ENCODE measurements around the gene KIAA0586.
A peak's percentile ranks its signal among the peaks of the same experiment; 100 is the strongest.
"Not testable (repeated sequence)": the region's sequence is repeated elsewhere in the genome, so short reads cannot be mapped to it uniquely, and the experiment has no call there.

KIAA0586 gene

GRCh38 chr14:58427281-58428117 is at the start of gene KIAA0586, which contains the start of gene TIMM9:
TSS of gene KIAA0586 (plus strand) at chr14:58427719. CDS start at chr14:58428265, 546 bp downstream.
TSS of gene TIMM9 (minus strand) at chr14:58427531. CDS start at chr14:58411945, 15,586 bp downstream.
- DNase-seq, result peak; percentile 90

DNA sequence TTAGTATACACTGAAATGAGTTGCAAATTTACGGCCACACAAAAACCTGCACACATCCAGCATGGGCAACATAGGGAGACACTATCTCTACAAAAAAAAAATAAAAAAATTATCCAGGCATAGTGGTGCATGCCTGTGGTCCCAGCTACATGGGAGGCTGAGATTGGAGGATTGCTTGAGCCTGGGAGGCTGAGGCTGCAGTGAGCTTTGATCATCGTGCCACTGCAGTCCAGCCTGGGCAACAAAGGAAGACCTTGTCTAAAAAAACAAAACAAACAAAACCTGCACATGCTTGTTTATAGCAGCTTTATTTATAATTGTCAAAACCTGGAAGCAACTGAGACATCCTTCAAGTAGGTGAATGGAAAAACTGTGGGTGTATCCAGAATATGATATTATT is 36.7 kb upstream of the KIAA0586 start:
- DNase-seq, result no peak

DNA sequence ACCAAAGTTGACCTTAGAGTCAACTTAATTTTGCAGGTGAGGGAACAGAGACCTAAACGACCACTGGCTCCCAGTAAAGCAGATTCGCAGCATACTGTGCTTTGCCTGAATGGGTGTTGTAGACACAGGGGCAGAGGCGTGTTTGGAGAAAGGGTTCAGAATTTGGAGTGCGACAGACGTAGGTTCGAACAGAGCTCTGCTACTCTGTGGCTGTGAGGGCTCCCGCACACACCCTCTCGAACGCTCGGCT is 32.0 kb upstream of the KIAA0586 start:
- no peak for DNase-seq

DNA sequence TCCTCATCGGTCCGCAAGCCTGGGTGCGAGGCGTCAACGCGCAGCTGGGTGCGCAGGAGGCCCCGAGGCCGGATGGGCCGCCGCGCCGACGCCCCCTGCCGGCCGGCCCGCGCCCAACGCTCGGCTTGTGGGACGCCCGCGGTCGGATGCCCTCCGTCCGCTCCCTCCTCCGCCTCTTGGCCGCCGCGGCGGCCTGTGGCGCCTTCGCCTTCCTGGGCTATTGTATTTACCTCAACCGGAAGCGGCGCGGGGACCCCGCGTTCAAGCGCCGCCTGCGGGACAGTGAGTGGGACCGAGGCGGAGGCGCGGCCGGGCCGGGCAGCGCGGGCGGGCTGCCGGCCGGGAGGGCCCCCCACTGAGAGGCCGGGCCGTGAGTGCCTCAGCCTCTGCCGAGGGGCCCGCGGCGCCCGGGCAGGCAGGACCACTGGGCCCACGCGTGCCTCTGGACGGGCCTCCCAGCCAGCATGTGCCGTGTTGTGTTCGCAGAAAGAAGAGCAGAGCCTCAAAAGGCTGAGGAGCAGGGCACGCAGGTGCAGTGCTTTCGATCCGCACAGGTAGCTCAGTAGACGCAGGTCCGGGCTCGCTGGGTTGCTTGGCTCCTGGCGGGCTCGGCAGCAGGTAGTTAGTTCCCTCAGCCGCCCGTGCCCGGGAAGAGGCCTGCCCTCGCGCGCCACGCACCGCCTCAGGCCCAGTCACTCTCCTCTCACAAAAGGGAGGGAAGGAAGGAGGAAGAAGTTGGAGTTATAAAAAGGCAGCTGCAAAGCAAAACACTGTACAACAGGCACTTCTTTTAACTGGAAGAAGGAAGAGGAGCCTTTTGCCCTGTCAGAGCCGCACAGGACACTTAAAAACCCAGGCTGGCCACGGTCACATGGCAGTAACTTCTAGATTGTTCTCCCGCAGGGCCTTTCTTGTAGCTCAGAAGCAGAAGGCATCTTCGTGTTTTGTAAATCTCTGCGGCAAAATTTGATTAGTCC is 31.4 kb upstream of the KIAA0586 start, which contains the start of gene TOMM20L:
TSS of gene TOMM20L (plus strand) at position 119 of the 977 bp plus-strand sequence. CDS start at position 147, 28 bp downstream.
- DNase-seq, result peak; percentile 64 to 76

DNA sequence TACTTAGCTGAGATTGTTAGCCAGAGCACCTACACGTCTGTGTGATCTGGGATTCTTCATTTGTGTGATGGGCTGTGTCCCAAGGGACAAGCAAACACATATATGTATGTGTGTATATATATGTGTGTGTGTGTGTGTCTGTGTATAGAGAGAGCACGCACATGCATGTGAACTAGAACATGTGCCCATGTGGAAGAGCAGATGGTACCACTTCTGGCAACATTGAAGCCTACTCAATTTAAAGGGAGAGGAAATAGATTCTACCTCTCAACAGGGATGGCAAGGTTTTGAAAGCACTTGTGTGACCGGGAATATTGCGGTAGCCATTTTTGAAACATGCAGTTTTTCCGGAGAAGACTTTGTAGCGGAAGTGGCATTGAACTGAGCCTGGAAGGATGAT is 30.4 kb upstream of the KIAA0586 start:
- DNase-seq, result no peak

DNA sequence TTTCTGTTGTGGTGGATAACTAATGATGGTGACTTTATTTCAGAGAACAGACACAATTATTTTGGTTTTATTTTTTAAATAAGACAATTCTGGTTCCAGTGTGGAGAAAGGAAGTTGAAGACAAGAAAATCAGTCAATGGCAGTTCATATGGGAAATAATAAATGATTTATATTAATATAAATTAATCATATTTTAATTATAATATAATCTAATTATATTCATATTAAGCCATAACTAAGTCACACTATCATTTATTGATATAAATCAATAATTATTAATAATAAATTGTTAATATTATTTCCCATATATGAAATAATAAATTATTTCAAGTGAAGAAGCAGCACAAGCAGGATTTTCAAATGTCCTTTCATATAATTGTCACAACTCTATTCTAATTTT is 29.0 kb upstream of the KIAA0586 start:
- no peak for DNase-seq

DNA sequence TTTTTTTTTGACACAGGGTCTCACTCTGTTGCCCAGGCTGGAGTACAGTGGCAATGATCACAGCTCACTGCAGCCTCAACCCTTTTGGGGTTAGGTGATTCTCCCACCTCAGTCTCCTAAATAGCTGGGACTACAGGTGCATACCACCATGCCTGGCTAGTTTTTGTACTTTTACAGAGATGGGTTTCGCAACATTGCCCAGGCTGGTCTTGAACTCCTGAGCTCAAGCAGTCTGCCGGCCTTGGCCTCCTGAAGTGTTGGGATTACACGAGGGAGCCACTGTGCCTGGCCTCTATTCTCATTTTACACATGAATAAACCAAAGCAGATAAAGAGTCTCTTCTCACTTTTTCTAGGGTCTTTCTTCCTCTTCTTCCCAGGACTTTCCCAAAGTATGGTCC is 28.6 kb upstream of the KIAA0586 start:
- DNase-seq, result no peak

DNA sequence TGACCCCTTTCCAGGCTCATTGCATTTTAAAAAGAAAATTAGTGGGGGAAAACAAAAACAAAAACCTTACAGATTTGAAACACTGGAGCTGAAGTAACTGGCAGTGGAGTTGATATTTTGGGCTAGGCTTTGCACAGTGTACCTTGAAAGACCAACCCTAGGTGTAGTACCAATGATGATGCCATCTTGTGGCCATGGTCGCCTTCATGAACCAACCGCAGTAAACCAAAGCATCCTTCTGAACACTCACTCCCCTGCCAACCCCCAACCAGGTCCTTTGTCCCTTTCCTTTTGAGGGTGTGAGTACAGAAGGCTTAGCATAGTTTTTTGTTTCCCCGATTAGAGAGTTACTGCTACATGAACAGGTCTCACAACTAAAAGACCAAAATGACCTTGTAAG is 25.9 kb upstream of the KIAA0586 start:
- no peak for DNase-seq

- DNase-seq, result no peak
Observed at GRCh38 chr14:58408681-58409215, 18.8 kb upstream of the KIAA0586 start.

DNA sequence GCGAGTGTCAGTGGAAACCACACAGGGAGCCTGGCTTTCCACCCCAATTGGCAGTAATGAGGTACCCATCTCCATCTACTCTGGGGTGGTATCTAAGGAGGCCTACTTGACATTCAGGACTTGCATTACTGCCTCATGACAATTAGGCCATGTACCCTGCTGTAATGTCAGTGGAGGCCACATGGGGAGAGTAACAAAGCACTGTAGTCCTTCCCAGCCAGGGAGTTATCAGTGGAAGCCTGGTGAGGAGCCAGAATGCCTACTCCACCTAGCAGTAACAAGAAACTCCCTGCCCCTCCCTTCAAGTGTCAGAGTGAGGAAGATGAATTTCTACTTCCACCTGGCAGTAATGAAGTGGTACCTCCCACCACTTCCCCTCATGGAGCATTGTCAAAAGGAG is 12.7 kb upstream of the KIAA0586 start:
- no peak for DNase-seq

GRCh38 chr14:58415636-58416547 is 11.6 kb upstream of the KIAA0586 start:
- DNase-seq, result no peak

DNA sequence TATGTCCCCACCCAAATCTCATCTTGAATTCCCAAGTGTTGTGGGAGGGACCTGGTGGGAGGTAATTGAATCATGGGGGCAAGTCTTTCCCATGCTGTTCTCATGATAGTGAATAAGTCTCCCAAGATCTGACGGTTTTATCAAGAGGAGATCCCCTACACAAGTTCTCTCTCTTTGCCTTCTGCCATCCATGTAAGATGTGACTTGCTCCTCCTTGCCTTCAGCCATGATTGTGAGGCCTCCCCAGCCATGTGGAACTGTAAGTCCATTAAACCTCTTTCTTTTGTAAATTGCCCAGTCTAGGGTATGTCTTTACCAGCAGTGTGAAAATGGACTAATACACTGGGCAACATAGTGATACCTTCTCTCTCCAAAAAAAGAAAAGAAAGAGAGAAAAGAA is 10.6 kb upstream of the KIAA0586 start:
- DNase-seq, result not testable (repeated sequence)

DNA sequence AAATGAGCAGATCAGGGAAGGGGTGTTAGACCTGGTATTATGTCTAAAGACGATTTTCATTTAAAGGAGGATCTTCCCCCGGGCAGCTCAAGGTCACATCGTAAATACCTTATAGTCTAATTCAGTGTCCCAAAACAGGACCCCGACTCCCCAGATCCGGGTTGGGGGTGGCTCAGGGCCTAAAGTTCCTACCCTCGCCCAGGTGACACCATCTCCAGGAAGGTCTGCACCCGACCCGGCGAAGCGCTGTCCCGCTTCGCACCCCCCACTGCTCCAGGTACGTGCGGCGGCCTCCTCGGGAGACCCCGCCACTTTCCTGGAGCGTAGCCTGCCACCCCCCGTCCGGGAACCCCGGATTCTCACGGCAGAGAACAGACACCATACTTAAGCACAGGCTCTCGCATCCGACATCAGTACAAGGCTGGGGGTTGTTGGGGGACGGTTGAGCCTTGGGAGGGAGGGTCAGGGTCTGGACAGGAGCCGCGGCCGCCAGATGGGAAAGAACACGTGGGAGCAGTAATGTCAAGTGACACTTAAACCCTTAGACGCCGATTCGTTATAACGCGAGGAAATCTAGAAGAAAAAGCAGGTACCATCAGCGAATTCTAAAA is 744 bp upstream of the KIAA0586 start:
- DNase-seq, result peak; percentile 30 to 33

GRCh38 chr14:58428118-58428683 is 682 bp downstream of the KIAA0586 start:
- no peak for DNase-seq

DNA sequence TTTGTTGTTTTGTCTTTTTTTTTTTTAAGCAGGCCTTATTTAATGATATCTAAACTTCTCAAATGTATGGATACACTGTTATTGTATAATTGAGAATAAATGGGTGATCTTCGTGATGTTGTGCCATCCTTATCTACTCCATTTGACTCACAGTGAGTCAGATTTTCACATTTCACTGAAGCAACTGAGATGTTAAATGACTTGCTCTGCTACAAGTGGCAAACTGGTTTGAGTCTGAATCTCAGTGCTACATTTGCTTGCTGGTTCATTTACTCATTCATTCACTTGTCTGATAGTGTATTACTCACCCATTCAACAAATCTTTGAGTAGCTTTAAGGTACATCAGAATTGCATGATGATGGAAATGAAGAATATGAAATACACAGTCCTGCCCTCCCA is 2.6 kb downstream of the KIAA0586 start:
- no peak for DNase-seq

DNA sequence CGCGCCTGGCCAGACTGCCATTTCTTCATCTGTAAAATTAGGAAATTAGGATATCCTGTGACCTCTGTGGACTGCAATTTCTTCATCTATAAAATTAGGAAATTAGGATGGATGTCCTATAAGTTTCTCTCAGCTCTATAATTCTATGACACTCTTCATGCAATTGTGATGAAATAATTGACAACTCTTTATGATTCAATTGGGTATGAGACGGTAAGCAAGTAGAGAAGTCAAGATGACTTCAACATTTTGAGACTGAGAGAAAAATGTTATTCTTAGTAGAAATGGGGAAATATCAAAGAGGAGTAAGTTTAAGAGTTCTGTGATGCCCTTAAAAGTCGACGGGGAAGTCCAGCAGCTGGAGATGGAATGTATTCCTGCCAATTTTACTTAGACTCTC is 12.0 kb downstream of the KIAA0586 start:
- DNase-seq, result no peak

- no peak for DNase-seq
Observed at GRCh38 chr14:58444627-58445026, 17.1 kb downstream of the KIAA0586 start.

DNA sequence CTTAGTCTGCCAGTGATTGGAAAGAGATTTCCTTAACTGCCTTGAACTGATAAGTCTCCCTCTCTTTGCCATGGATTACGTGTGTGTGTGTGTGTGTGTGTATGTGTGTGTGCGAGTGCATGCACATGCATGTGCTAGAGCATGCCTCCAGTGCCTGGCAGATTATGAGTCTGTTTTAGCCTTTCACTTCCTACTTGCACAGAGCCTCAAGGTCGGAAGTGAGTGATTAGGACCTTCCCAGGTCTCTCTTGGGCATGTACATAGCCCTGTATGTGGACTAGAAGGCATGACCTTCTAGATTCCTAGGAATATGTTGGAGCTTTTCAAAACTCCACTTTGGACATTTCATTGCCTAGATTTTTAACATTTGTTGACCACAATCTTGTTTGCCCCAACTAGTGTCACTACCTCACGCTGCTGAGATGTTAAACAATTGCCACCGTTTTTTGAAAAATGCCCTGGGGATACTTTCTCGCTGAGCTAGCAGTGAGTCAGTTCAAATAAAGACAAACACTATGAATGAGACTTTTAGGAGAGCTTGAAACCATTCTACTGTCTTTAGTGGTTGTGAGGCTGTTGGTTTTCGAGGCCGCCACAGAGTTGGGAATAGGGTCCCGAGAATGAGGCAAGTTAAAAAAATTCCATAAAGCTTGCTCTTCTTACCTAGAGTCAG is 28.2 kb downstream of the KIAA0586 start:
- DNase-seq, result no peak

DNA sequence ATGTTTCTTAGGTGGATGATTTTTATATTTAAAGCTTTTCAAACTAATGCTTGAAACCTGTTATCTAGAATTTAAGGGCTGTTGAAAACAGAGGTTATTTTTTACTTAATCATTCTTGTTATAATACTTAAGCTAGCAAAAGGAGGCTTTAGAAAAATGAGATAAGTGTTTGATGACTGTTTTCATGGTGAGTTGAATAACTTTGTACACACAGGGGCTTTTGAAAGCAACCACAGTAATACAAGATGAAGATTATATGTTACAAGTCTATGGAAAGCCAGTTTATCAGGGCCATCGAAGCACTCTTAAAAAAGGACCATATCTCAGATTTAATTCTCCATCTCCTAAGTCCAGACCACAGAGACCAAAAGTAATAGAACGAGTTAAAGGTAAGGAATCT is 33.3 kb downstream of the KIAA0586 start:
- DNase-seq, result no peak

GRCh38 chr14:58463147-58463546 is 35.6 kb downstream of the KIAA0586 start:
- DNase-seq, result no peak

DNA sequence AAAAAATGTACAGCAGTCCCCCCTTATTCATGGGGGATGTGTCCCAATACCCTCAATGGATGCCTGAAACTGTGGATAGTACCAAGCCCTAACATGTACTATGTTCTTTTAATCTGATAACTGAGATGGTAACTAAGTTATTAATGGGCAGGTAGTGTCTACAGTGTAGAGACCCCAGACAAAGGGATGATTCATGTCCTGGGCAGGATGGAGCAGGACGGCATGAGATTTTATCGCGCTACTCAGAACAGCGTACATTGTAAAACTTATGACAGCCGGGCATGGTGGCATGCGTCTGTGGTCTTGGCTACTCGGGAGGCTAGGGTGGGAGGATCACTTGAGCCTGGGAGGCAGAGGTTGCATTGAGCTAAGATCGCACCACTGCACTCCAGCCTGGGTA is 37.1 kb downstream of the KIAA0586 start:
- no peak for DNase-seq

Measured in stimulated activated CD4-positive, alpha-beta T cell treated with anti-CD3 and anti-CD28 coated beads, Interleukin-2, amount 100 ng/mL, for 48 hours (primary cell).